NCI-H69 (cell line): ENCODE data around the gene TIAM1.

Experiments used
- DNase-seq: peaks from one replicate; lab custom pipeline; 2025; lab: John Stamatoyannopoulos, UW

TIAM1 gene

DNA sequence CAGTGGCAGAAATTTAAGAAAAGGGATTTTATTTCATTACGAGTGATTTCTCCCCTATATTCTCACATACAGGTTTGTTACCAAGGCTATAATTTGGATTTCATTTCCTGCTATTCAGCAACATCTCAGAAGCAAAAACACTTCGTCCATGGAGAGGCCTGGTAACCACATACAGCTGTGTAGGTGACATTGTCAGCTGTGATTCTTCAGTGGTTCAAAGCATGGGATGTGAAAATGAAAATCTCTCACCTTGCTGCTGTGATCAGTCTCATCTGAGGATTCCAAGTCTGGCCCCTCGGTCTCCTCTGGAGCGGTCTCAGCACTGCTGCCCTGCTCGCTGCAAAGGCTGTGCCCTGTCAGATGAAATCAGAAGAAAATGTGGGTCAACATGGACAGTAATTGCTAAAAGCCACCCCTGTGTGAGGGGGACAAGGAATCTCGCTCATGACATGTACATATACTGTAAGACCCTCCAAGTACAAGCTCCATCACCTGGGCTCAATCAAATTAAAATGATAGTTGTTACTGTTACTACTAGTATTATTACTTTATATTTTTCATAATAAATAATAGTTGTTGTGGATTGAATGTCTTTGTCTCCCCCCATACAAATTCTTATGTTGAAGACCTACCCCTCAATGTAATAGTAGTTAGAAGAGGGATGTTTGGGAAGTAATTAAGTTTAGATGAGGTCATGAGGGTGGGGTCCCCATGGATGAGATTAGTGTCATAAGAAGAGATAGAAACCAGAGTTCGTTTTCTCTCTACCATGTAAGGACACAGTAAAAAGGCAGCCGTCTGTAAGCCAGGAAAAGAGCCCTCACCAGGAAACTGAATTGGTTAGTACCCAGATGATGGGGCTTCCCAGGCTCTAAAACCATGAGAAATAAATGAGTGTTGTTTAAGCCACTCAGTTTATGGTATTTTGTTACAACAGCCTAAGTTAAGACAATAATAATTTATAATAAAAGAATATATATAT lies 179.1 kb downstream of the TIAM1 start:
- DNase-seq, result no peak

DNA sequence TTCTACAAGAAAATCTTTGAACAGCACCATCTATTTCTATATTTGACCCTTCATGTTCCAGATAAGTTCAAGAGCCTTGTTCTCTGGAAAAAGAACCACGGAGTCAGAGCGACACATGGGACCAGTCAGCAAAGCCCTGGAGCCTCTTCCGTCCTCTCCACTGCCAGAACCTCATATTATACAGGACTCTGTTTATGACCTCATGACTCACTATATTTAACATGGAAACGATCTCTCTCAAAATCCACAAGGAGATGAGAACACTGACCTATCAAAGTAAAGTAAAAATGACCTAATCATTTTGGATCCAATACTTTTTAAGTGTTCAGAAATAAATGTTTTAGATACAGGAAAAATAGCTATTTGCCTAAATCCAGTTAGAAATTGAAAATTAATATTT lies 181.2 kb downstream of the TIAM1 start:
- no peak for DNase-seq

DNA sequence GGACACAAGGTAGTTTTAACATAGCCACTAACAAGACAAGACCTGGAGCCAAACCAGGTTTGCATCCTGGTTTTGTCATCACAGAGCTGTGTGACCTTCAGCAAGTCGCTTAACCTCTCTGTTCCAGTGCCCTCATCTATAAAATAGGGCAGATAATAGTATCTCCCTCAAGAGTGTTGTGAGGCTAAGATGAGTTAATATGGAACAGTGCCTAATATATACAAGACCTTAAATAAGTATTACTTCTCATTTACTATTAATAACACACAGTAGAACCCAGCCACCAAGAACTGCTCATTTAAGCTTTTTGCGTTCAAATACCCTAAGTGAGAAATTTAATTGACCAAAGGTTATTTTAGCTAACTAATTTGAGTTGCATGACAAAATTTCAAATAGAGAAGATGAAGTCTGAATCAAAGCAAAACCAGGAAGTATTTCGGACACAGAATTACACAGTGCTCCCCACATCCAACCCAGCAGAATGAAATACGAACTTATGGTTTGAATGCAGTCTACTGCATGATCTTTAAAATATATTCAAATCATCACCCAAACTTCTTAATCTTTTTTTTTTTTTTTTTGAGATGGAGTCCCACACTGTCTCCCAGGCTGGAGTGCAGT lies 181.9 kb downstream of the TIAM1 start:
- no peak for DNase-seq

DNA sequence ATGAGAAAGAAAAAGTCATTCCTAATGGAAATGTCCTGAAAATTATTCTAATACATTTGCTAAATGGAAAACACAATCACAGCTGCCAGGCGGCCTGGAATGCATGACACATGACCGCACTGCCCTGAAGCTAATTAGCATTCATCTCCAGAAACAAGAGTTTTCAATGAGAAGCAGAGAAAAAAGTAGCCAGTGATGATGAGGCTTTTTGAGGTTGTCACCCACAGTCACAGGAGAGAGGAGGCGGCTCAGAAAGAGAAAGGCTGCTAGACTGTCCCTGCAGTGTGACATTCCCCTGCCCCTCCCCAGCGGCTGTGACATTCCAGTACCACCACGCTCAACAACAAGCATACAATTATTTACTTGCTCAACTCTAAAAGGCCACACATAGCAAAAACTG lies 182.9 kb downstream of the TIAM1 start:
- DNase-seq, result no peak

DNA sequence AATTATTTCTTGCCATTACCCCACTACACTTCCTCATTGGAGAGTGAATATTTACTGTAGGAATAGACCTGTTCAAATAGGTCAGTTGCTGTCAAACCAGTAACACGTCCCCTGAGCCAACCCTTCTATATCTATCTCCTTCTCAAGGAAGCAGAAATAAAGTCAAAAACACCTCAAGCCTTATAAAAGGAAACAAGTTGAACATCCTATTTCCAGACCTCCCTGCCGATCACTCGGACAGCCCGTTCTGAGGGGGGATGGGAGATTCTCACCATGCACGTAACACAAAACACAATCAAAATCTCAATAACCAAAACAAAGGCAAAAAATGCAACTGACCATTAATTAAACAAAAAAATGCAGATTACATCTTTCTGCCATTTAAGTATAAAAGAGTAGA lies 184.3 kb downstream of the TIAM1 start:
- DNase-seq, result no peak

DNA sequence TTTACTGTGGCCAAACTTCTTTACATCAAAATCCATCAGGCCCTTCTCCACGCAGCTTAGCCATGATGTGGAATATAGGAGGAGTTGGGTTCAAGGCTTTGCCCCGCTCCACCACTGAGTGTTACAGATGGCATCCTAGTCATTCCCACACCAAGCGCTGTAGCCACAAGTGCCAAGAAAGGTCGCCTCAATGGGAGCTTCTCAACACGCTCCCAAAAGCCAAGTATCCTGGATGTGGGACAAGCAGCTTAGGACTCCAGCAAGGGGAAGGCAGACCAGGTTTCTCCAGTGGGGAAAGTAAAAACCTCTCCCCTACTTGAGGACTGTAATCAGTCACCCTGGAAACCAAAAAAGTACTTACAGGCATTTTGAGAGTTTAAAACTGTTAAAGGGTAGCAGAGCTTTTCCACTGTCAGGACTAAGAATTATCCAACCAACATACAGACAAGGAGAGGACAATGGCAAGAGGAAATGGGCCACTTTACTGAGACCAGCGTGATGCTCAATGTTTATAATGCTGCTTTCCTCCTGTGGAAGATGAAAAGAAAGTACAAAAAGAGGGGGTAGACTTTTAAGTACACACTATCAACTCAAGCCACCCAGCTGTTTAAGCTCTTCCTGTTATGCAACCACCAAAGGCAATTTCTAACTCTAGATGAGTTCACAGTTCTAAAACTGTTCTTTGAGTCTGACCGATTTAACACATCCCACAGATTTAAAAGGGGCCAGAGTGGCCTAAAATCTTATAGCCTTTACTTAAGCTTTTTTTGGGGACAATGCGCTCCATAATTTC lies 185.1 kb downstream of the TIAM1 start:
- DNase-seq, result no peak

DNA sequence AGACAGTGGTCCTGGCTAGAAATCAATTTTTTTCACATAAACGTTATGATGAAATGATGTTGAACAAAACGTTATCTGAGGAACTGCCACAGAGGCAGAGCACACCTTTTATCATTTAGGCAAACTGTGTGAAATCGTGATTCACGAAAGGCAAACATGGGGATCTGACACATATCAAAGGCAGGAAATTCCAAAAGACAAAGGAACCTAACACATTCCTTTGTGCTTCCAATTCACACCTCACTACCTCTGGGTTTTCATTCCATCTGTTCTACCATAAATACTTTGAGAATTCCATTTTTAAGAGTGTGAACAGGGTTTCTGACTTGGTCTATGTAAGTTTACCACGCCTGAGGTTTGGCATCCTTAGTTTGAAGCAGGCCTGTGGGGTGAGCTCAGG lies 186.3 kb downstream of the TIAM1 start:
- DNase-seq, result no peak

DNA sequence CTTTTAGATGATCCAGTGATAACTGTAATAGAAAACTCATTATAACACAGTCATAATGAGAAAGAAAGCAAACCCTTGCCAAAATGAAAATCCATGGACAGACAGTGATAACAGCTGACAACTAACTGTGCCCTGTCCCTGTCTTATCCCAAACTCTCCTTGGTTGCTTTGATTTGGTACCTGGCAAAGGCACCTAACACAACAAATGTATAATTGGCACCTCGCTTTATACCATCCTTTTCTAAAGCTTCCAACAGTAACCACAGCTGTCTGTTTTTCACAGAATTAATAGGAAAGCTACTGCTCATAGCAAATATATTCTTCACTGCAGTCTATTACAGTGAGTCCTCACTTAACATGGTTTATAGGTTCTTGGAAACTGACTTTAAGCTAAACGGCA lies 187.4 kb downstream of the TIAM1 start:
- DNase-seq, result no peak

DNA sequence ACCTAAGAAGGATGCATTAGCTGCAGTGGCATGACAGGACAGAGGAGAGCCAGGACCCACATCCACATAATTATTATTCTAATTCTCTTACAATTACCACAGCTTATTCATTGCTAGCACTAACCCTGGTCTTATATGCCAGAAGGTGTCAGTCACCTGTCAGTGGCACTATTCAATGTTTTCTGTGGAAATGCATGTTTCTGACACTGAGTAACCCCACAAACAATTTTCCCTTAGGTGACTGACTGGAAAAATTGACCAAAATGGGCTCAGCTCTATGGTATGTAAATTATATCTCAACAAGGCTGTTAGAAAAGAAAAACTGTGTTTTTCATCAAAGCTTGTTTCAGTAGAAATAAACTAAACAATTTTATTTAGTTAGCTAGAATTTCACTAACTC lies 187.9 kb downstream of the TIAM1 start:
- no peak for DNase-seq

DNA sequence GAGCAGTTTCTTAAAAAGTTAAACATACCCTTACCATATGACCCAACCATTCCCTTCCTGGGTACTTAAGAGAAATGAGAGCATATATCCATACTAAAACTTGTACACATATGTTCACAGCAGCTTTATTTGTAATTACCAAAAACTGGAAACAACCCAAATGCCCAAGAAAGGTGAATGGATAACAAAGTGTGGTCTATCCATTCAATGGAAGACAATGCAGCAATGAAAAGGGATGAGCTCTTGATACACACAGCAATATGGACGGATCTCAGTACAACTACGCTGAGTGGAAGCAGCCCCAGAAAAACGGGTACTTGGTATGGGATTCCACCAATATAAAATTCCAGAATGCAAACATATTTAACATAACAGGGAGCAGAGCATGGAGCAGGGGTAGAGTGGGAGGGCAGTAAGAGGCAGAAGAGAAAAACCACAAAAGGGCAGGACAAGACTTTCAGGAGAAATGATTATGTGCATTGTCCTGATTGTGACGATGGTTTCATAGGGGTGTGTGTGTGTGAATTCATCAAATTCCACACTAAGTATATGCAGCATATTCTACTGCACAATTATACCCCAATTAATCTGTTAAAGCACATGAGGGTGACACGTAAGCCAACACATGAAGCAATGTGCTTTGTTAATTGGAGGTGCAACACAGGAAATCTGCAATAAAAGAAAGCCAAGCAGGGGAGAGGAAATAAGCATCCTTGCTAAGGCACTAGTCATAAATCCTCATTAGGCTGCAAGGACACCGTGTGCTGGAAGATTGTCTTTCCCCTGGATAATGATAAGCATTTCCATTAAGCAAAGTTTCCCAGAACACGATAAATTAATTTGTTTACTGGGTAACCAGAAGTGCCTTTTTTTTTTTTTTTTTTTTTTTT lies 192.7 kb downstream of the TIAM1 start:
- peak; percentile 29 for DNase-seq

DNA sequence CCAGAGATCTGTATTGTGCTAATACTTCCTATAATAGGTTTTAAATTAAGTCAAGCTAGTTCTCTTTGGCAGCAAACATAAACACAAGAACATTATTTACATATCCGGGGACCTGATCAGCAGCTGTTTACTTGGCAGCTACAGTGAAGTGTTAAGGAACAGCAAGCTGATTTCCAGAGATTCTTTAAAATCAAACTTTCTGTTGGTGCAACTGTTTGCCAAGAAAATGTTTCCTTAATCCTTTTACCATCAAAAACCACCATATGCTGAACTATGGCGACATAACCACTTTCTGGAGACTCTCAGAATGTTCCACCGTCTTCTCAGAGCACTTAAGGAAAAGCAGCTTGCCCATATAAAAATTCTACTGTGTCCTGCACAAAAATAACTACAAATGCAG lies 198.8 kb downstream of the TIAM1 start:
- no peak for DNase-seq

DNA sequence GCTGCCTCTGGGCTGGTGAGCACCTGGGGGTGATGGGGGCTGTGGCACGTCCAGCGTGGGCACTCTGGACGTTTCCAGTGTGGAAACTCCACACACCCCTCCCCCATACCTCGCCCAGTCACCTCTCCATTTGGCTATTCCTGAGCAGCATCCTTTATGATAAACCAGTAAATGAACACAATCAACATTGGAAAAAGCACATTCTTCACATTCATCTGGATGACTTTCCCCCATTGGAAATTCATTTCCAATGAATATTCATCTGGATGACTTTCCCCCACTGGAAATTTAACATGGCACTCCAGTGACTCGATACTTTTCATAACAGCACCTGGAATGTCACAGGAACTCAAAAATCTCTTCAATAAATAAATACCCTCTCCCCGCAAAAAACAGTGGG lies 201.0 kb downstream of the TIAM1 start:
- no peak for DNase-seq

DNA sequence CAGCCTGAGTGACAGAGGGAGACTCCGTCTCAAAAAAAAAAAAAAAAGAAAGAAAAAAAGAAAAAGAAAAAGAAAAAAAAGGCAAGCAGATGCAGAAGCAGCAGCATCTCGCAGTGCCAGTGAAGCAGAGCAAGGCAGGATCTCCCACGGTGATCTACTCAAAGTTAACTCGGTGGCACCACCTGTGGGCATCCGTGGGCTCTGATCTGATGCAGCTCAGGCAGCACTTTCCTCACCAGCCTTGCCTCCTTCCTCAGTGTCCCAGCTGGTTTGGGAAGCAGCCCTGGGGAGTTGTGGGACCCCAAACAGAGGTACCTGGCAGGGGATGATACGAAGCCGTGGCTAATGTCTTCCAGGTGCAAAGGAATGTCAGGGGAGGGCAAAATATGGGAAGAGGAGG lies 201.5 kb downstream of the TIAM1 start:
- DNase-seq, result peak; percentile 16

DNA sequence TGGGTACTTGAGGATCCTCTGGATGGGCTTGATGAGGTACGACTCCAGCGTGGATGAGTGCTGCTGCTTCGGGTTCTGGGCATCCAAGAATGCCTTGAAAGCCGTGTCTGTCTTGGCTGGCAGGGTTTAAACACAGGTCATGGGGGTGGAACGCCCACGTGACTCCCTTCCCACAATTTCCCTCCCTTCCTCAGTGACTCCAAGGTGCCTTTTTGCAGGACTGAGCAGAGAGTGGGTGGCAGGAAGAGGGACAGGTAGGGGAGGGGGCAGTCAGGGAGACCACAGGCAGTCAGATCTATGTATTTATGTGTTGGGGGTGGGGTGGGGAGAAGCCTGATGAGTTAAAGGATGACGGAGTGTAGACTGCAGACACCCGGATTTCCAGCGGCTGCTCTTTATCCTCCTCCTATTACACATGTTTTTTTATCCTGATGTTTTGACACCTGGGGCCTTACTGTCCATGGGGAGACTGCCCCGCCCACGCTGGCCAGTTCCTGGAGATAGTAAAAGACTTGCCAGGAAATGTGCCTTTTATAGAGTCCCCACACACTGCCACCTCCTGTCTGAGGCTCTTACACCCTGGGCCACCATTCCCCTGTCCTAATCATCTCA lies 202.6 kb downstream of the TIAM1 start:
- no peak for DNase-seq

DNA sequence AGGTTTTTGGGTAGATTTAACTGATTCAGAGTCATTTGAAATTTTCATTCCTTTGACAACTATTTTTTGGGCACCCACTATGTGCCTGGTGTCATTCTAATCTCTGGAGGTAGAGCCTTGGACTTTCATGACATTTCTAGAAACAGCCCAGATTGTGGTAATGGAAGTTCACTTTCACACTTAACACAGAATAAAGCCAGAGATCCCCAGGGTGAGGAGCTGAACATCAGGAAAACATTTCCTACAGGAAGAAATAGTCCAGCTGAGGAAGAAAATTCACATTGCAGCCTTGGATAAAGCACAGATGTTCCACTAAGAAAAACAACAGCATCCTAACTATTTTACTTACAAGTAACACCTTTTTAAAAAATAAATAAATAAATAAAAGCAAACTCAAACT lies 203.4 kb downstream of the TIAM1 start:
- DNase-seq, result no peak

DNA sequence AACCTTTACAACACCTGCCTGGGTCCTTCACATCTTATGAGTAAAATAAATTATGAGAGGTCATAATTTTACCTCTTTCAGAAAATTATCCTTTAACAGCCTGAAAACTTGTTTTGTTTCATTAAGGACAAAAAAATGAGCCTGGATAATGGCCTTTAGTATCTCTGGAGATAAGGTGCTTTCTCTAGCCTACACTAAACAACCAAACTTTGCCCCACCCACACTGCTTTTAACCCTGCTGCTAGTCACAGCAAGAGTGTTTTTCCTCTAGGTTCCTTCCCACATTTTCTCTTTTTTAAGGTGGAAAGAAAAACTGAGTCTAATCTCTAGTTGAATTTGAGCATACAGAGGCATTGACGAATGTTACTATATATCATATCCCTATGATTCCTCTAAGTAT lies 204.0 kb downstream of the TIAM1 start:
- no peak for DNase-seq

DNA sequence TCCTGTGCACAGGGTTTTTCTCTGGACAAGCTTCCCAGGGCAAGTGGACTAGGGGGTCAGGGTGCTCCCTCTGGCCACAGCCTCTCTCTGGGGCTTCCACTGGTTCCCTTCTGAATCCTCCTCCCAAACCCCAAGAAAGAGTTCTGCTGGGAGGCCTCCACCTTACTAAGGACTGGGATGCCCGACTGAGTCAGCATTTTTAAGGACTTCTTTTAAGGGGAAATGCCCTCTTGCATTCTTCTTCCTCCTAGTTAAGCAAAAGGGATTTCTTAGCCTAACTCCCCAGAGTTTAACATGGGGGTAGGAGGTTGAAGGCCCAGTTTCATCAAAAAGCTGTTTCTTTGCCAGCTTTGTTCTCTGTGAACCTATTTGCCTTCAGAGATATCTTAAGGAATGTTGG lies 206.1 kb downstream of the TIAM1 start:
- DNase-seq, result no peak

DNA sequence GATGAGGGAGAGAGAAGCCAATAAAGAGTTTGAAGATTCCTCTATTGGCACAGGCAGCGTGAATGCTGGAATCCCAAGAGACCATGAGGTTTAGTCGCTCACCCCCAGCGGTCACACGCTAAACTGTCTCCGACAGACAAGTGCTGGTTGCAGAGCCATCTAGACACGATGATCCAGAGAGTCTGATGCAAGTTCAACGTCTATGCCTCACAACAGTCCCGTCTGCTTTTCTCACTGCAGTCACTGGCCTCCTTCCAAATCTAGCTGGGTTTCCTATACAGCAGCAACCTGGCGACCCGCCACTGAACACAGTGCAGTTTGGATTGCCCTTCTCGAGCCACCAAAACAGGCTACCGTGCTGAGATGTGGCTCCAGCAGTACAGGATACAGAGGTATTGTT lies 207.2 kb downstream of the TIAM1 start:
- DNase-seq, result no peak

DNA sequence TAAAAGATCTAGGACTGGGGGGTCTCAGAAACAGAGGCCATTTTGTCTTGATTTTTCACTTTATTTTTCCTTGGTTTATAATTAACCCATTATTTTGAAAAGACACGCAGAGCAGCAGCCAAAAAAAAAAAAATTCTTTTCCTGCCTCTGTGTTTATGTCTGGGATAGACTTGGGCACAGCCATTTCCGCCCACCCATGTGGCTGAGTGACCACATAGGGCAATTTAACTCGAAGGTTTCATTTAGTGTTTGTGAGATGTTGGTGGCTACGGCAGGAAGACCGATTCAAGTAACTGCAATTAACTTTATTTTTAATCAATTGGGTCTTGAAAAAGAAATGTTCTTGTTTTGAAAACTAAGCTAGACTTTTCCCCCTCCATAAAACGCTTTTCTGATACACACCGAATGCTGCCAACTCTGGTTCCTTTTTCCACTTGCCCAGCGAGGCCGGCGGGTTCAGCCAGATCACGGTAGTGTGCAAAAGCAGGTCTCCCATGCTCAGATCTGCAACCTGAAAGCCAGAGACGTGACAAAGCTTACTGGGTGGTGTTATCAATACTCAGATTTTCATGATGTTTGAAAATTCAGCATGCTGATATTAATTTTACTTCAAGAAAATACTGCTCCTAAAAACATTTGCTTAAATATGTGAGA lies 208.4 kb downstream of the TIAM1 start:
- DNase-seq, result no peak

DNA sequence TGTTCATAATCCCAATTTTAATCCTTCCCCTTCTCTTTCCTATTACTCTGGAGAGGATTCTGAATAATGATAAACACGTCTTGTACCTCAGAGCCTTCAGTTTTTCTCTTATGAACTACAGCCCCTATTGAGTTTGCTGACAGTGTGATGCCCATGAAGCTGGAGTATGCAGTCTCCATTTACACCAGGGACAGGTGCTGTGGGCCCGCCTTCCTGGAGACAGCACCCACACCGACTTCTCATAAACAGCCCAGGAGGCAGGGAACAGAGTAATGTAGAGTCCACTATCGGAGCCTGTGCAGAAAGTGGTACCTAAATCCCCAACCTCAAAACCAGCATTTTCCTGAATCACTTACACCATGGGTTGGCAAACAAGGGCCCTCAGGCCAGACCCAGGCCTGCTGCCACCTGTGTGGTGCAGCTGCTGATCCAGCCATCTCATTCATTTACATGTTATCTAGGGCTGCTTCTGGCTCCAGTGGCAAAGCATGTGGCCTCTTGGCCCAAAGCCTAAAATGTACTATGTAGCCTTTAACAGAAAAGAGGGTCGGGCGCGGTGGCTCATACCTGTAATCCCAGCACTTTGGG lies 210.7 kb downstream of the TIAM1 start:
- DNase-seq, result no peak
